Neural cell (in vitro differentiated cells): ENCODE data around the gene ZFPL1. TPM values are rescaled to one million over a fixed set of nuclear protein-coding genes. Genes with fewer than 3 reads are reported as not detected.

Experiments
- H2AFZ ChIP-seq: fragments of 200-600, 300-800 bp; sonication (generic), shearing (Covaris generic); 2 replicates; pipeline ENCODE4 v1.6.0; 2014; ENCODE audit warnings: low read depth, mild to moderate bottlenecking, antibody characterized with exemption, low read length, moderate library complexity
- H3F3A ChIP-seq: fragments of 200-600 bp; shearing (Covaris generic); 2 replicates; pipeline ENCODE4 v1.6.1; 2016; ENCODE audit warnings: mild to moderate bottlenecking, moderate library complexity, mixed read lengths, antibody characterized with exemption, low read length; ENCODE audit not compliant: insufficient read depth, poor library complexity, severe bottlenecking
- H3K27ac ChIP-seq: fragments of 200-600, 300-800 bp; sonication (generic), shearing (Covaris generic); 2 replicates; pipeline ENCODE4 v1.5.1; 2014; ENCODE audit warnings: mild to moderate bottlenecking, low read length, moderate library complexity
- H3K27me3 ChIP-seq: fragments of 300-800, 200-600 bp; sonication (generic), shearing (Covaris generic); 2 replicates; pipeline ENCODE4 v1.6.0; 2014; ENCODE audit warnings: mild to moderate bottlenecking, low read depth, low read length, moderate library complexity; ENCODE audit not compliant: insufficient read depth
- H3K36me3 ChIP-seq: fragments of 300-800, 200-600 bp; sonication (generic), shearing (Covaris generic); 2 replicates; pipeline ENCODE4 v1.5.1; 2014; ENCODE audit warnings: mild to moderate bottlenecking, antibody characterized with exemption, low read length, moderate library complexity; ENCODE audit not compliant: insufficient read depth
- H3K4me2 ChIP-seq: fragments of 300-800, 200-600 bp; sonication (generic), shearing (Covaris generic); 2 replicates; pipeline ENCODE4 v1.6.0; 2014; ENCODE audit warnings: mild to moderate bottlenecking, low read length
- H3K4me3 ChIP-seq: fragments of 300-800, 200-600 bp; sonication (generic), shearing (Covaris generic); 2 replicates; pipeline ENCODE4 v1.5.1; 2014; ENCODE audit warnings: mild to moderate bottlenecking, low read length, moderate library complexity
- H3K79me2 ChIP-seq: fragments of 200-600 bp; shearing (Covaris generic); replicated peaks from 2 replicates; pipeline ENCODE4 v1.6.0; 2014; ENCODE audit warnings: mild to moderate bottlenecking, low read length, moderate library complexity; ENCODE audit not compliant: insufficient read depth
- H3K9ac ChIP-seq: fragments of 300-800, 200-600 bp; sonication (generic), shearing (Covaris generic); 2 replicates; pipeline ENCODE4 v1.6.1; 2016; ENCODE audit warnings: mild to moderate bottlenecking, low read length, mixed read lengths
- H3K9me2 ChIP-seq: fragments of 200-600 bp; shearing (Covaris generic); 2 replicates; pipeline ENCODE4 v1.6.1; 2016; ENCODE audit warnings: mild to moderate bottlenecking, low read length, mixed read lengths; ENCODE audit not compliant: insufficient read depth
- H3K9me3 ChIP-seq: fragments of 200-600, 300-800 bp; sonication (generic), shearing (Covaris generic); 2 replicates; pipeline ENCODE4 v1.6.1; 2016; ENCODE audit warnings: mild to moderate bottlenecking, mixed run types, low read length, moderate library complexity, mixed read lengths
- H4K20me1 ChIP-seq: fragments of 200-600 bp; shearing (Covaris generic); 2 replicates; pipeline ENCODE4 v1.6.1; 2016; ENCODE audit warnings: mild to moderate bottlenecking, mixed run types; ENCODE audit not compliant: insufficient read depth
- EP300 ChIP-seq: fragments of 450-650 bp; conservative IDR thresholded peaks from 2 replicates; pipeline ENCODE4 v1.6.1; 2014; ENCODE audit warnings: antibody characterized with exemption, mild to moderate bottlenecking, moderate library complexity; ENCODE audit not compliant: poor library complexity, severe bottlenecking
- EZH2 ChIP-seq: fragments of 200-600, 300-800 bp; shearing (Covaris generic), sonication (generic); IDR thresholded peaks from 2 replicates; pipeline ENCODE4 v1.6.1; 2014; ENCODE audit warnings: antibody characterized with exemption, low read length, borderline replicate concordance, mild to moderate bottlenecking; ENCODE audit not compliant: insufficient read depth, poor library complexity, severe bottlenecking
- MXI1 ChIP-seq: fragments of 450-650 bp; conservative IDR thresholded peaks from 2 replicates; pipeline ENCODE4 v1.6.1; 2014; ENCODE audit warnings: antibody characterized with exemption, mild to moderate bottlenecking; ENCODE audit not compliant: poor library complexity, severe bottlenecking
- POLR2AphosphoS5 ChIP-seq: IDR thresholded peaks from 2 replicates; pipeline ENCODE4 v1.6.1; 2012
- RAD21 ChIP-seq: fragments of 450-650 bp; conservative IDR thresholded peaks from 2 replicates; pipeline ENCODE4 v1.6.1; 2014; ENCODE audit warnings: antibody characterized with exemption, mild to moderate bottlenecking, moderate library complexity
- SMC3 ChIP-seq: fragments of 450-650 bp; conservative IDR thresholded peaks from 2 replicates; pipeline ENCODE4 v1.6.1; 2014; ENCODE audit warnings: antibody characterized with exemption, mild to moderate bottlenecking, moderate library complexity; ENCODE audit not compliant: poor library complexity
- TAF1 ChIP-seq: IDR thresholded peaks from 2 replicates; pipeline ENCODE4 v1.6.1; 2012; ENCODE audit warnings: low read depth
- polyA plus RNA-seq: library from polyadenylated mRNA; depleted of rRNA; stranded (reverse); fragments of >200 nt; gene quantifications from 2 replicates; pipeline ENCODE4 v1.2.3, GENCODE V29; 2014
- TF ChIP-seq, protein P1 (sequence below): fragments of 450-650 bp; IDR thresholded peaks from 2 replicates; pipeline ENCODE4 v1.5.1; 2014; ENCODE audit warnings: antibody characterized with exemption, mild to moderate bottlenecking, moderate library complexity; ENCODE audit not compliant: poor library complexity, severe bottlenecking
- TF ChIP-seq, protein P2 (sequence below): IDR thresholded peaks from 2 replicates; pipeline ENCODE4 v1.6.1; 2012; ENCODE audit warnings: borderline replicate concordance

Gene ZFPL1
- polyA plus RNA-seq, 1 donor from 2014 or later = 42.0 TPM

DNA sequence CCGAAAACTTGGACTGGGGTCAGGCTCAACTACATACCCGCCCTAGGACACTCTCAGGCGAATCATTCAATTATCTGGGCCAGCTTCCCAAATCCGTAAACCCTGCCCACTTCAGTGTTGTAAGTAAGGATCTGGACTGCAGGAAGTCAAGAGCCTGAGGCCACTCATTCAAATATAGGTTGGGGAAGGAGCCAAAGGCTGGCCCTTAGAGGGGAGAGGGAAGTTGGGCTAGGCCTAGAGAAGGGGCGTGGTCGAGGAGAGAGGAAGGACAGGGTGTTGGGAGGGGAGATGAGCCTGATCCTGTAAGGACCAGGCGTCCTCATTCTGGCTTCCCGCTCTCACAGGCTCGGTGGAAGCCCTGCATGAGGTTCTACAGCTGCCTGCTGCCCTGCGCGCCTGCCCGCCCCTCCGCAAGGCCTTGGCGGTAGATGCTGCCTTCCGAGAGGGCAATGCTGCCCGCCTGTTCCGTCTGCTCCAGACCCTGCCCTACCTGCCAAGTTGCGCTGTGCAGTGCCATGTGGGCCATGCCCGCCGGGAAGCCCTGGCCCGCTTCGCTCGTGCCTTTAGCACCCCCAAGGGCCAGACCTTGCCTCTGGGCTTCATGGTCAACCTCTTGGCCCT lies 40.0 kb upstream of the ZFPL1 start:
- Histone ChIP-seq H3K79me2 (peaks cover 9% of the 10 kb centered on the region), H3K4me3 (no peak overlapping the region), H3K9me2 (no peaks in the 10 kb centered on the region), H3K4me2 (no peak overlapping the region), H3K27me3 (no peaks in the 10 kb centered on the region), H3K9ac (no peak overlapping the region), H3K27ac (no peak overlapping the region), H3K9me3 (no peaks in the 10 kb centered on the region), H4K20me1 (no peaks in the 10 kb centered on the region), H3F3A (no peaks in the 10 kb centered on the region), H3K36me3 (no peaks in the 10 kb centered on the region), H2AFZ (no peak overlapping the region)
- TF ChIP-seq TAF1 (no peak), EP300 (no peak), EZH2 (no peak), POLR2AphosphoS5 (no peak), SMC3 (no peak), MXI1 (no peak), RAD21 (no peak)
- TF ChIP-seq, protein P1, sequence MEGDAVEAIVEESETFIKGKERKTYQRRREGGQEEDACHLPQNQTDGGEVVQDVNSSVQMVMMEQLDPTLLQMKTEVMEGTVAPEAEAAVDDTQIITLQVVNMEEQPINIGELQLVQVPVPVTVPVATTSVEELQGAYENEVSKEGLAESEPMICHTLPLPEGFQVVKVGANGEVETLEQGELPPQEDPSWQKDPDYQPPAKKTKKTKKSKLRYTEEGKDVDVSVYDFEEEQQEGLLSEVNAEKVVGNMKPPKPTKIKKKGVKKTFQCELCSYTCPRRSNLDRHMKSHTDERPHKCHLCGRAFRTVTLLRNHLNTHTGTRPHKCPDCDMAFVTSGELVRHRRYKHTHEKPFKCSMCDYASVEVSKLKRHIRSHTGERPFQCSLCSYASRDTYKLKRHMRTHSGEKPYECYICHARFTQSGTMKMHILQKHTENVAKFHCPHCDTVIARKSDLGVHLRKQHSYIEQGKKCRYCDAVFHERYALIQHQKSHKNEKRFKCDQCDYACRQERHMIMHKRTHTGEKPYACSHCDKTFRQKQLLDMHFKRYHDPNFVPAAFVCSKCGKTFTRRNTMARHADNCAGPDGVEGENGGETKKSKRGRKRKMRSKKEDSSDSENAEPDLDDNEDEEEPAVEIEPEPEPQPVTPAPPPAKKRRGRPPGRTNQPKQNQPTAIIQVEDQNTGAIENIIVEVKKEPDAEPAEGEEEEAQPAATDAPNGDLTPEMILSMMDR = no peak
- TF ChIP-seq, protein P2, sequence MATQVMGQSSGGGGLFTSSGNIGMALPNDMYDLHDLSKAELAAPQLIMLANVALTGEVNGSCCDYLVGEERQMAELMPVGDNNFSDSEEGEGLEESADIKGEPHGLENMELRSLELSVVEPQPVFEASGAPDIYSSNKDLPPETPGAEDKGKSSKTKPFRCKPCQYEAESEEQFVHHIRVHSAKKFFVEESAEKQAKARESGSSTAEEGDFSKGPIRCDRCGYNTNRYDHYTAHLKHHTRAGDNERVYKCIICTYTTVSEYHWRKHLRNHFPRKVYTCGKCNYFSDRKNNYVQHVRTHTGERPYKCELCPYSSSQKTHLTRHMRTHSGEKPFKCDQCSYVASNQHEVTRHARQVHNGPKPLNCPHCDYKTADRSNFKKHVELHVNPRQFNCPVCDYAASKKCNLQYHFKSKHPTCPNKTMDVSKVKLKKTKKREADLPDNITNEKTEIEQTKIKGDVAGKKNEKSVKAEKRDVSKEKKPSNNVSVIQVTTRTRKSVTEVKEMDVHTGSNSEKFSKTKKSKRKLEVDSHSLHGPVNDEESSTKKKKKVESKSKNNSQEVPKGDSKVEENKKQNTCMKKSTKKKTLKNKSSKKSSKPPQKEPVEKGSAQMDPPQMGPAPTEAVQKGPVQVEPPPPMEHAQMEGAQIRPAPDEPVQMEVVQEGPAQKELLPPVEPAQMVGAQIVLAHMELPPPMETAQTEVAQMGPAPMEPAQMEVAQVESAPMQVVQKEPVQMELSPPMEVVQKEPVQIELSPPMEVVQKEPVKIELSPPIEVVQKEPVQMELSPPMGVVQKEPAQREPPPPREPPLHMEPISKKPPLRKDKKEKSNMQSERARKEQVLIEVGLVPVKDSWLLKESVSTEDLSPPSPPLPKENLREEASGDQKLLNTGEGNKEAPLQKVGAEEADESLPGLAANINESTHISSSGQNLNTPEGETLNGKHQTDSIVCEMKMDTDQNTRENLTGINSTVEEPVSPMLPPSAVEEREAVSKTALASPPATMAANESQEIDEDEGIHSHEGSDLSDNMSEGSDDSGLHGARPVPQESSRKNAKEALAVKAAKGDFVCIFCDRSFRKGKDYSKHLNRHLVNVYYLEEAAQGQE = no peak

GRCh38 chr11:65045061-65045460 lies 39.0 kb upstream of the ZFPL1 start:
- H3K27me3 ChIP-seq = no peaks in the 10 kb centered on the region
- H3K9me2 ChIP-seq = no peaks in the 10 kb centered on the region
- peaks cover 9% of the 10 kb centered on the region for H3K79me2 ChIP-seq
- H3K27ac ChIP-seq = no peak overlapping the region
- H3K9me3 ChIP-seq = no peaks in the 10 kb centered on the region
- H3K4me2 ChIP-seq = no peak overlapping the region
- no peaks in the 10 kb centered on the region for H3K36me3 ChIP-seq
- H3F3A ChIP-seq = no peaks in the 10 kb centered on the region
- no peak overlapping the region for H2AFZ ChIP-seq
- H4K20me1 ChIP-seq = no peaks in the 10 kb centered on the region
- no peak overlapping the region for H3K4me3 ChIP-seq
- TF ChIP-seq, protein P1 = no peak
- TF ChIP-seq RAD21 (no peak), EZH2 (no peak), TAF1 (no peak), EP300 (no peak)
- TF ChIP-seq, protein P2 = no peak
- H3K9ac ChIP-seq = no peak overlapping the region
